ENCODE measurements around the gene TMEM184B. TPM values are rescaled to one million over a fixed set of nuclear protein-coding genes. Genes with fewer than 3 reads are reported as not detected.

Gene TMEM184B
- total RNA-seq, 1 experiment from 2014 or later = 54.2 TPM

- ChIA-PET CTCF (no interaction called here), POLR2A (no interaction called here)
- intact Hi-C loops (cut with micrococcal nuclease; ENCODE audit: unreplicated experiment) (no loop called here), in situ Hi-C loops (cut with HindIII; ENCODE audit: low pct_unique_long_range_greater_than_20kb, low sequenced_read_pairs) (no loop called here)
- no peak overlapping the region for H3K4me3 ChIP-seq (ENCODE audit: low read depth in 2 of 2, low read length in 2 of 2)
- no peaks in the 10 kb centered on the region for H3K36me3 ChIP-seq (ENCODE audit: control insufficient read depth, insufficient read depth, low read length)
- H3K27me3 ChIP-seq (ENCODE audit: control insufficient read depth, insufficient read depth, low read length) = no peaks in the 10 kb centered on the region
- no peak overlapping the region for H3K27ac ChIP-seq (ENCODE audit: low read length)
- BruUV-seq (replicated peaks) = no TSS peak
- no peaks in the 10 kb centered on the region for H3K4me1 ChIP-seq (ENCODE audit: control insufficient read depth, insufficient read depth, low read length)
- no peak for DNase-seq (ENCODE audit: low read depth, low spot score)
- no peaks in the 10 kb centered on the region for H3K9me3 ChIP-seq (ENCODE audit: control insufficient read depth, insufficient read depth, low read depth, low read length)
- ATAC-seq = no peak
- TF ChIP-seq, protein P1, sequence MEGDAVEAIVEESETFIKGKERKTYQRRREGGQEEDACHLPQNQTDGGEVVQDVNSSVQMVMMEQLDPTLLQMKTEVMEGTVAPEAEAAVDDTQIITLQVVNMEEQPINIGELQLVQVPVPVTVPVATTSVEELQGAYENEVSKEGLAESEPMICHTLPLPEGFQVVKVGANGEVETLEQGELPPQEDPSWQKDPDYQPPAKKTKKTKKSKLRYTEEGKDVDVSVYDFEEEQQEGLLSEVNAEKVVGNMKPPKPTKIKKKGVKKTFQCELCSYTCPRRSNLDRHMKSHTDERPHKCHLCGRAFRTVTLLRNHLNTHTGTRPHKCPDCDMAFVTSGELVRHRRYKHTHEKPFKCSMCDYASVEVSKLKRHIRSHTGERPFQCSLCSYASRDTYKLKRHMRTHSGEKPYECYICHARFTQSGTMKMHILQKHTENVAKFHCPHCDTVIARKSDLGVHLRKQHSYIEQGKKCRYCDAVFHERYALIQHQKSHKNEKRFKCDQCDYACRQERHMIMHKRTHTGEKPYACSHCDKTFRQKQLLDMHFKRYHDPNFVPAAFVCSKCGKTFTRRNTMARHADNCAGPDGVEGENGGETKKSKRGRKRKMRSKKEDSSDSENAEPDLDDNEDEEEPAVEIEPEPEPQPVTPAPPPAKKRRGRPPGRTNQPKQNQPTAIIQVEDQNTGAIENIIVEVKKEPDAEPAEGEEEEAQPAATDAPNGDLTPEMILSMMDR (IDR thresholded peaks at IDR 0.05) = no peak
- TF ChIP-seq REST (IDR thresholded peaks at IDR 0.05; ENCODE audit: insufficient read depth in 1 of 2, low read depth in 2 of 2, low read length in 1 of 2) (no peak), SIN3A (IDR thresholded peaks at IDR 0.05; ENCODE audit: borderline replicate concordance, insufficient read depth, low read depth, low read length) (no peak), TCF7L2 (IDR thresholded peaks at IDR 0.05; ENCODE audit: low read depth, low read length) (no peak), POLR2AphosphoS5 (IDR thresholded peaks at IDR 0.05; ENCODE audit: low read depth, low read length) (no peak)
These were observed 23.6 kb upstream of the TMEM184B start for GRCh38 chr22:38296372-38296771.

DNA sequence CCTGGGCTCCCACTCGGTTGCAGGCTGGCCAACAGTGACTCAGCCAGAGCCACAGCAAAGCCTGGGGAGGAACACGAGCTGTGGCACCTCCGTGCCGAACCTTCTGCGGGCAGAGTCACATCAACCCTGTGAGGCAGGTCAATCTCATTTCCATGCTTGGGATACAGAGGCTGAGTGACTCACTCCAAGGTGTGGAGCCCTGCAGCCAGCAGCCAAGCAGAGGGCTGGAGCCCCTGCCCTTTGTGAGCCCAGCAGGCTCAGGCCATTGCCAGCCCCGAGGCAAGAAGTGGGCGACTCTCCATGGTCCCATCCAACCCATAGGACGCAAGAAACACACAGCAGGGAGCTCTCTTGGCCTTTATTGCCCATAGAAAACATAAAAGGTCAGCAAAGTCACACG is 23.1 kb upstream of the TMEM184B start:
- Histone ChIP-seq H3K4me1 (ENCODE audit: control insufficient read depth, insufficient read depth, low read length) (no peaks in the 10 kb centered on the region), H3K9me3 (ENCODE audit: control insufficient read depth, insufficient read depth, low read depth, low read length) (no peaks in the 10 kb centered on the region), H3K27me3 (ENCODE audit: control insufficient read depth, insufficient read depth, low read length) (no peaks in the 10 kb centered on the region), H3K36me3 (ENCODE audit: control insufficient read depth, insufficient read depth, low read length) (no peaks in the 10 kb centered on the region), H3K4me3 (ENCODE audit: low read depth in 2 of 2, low read length in 2 of 2) (no peak overlapping the region), H3K27ac (ENCODE audit: low read length) (no peak overlapping the region)
- in situ Hi-C loops (cut with HindIII; ENCODE audit: low pct_unique_long_range_greater_than_20kb, low sequenced_read_pairs) (no loop called here), intact Hi-C loops (cut with micrococcal nuclease; ENCODE audit: unreplicated experiment) (no loop called here)
- DNase-seq (ENCODE audit: low read depth, low spot score) (no peak), ATAC-seq (no peak)
- POLR2A ChIA-PET = no interaction called here
- no TSS peak for BruUV-seq (replicated peaks)
- CTCF ChIA-PET = no interaction called here
- TF ChIP-seq SIN3A (IDR thresholded peaks at IDR 0.05; ENCODE audit: borderline replicate concordance, insufficient read depth, low read depth, low read length) (no peak), POLR2AphosphoS5 (IDR thresholded peaks at IDR 0.05; ENCODE audit: low read depth, low read length) (no peak), TCF7L2 (IDR thresholded peaks at IDR 0.05; ENCODE audit: low read depth, low read length) (no peak), REST (IDR thresholded peaks at IDR 0.05; ENCODE audit: insufficient read depth in 1 of 2, low read depth in 2 of 2, low read length in 1 of 2) (no peak)
- TF ChIP-seq, protein P1 (IDR thresholded peaks at IDR 0.05) = no peak

Measured in Panc1 (cell line).